ENCODE results near the gene PSEN1.
"Not testable (repeated sequence)": the region's sequence is repeated elsewhere in the genome, so short reads cannot be mapped to it uniquely, and the experiment has no call there.

The PSEN1 gene

DNA sequence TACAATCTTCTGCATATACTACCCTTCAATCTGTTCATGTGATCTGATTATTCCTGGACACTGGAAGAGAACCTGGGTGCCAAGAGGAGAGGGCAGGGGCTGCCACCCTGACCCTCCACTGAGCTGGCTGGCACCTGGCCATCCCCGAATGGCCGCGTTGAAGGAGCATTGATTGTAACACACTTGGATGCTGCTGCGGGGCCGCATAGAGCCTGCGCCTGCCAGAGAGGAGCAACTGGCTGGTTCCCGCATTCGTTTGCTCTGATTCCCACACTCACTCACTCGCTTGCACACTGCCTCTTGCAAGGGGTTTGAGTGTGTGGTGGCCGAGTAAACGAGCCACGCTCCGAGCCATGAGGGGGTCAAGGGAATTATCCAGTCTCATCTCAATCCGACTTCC, 32.4 kb downstream of the PSEN1 start:
- Histone ChIP-seq H3K27ac (ENCODE audit: low read depth, low read length) (no peak overlapping the region), H3K9ac (ENCODE audit: low read length) (no peak overlapping the region), H3K36me3 (ENCODE audit: control insufficient read depth, insufficient read depth, low read length) (peaks cover 18% of the 10 kb centered on the region), H3K4me1 (ENCODE audit: control insufficient read depth, insufficient read depth, low read length) (no peaks in the 10 kb centered on the region), H3K4me3 (ENCODE audit: low read length) (no peak overlapping the region), H3K27me3 (ENCODE audit: control insufficient read depth, insufficient read depth, low read length) (no peaks in the 10 kb centered on the region)

DNA sequence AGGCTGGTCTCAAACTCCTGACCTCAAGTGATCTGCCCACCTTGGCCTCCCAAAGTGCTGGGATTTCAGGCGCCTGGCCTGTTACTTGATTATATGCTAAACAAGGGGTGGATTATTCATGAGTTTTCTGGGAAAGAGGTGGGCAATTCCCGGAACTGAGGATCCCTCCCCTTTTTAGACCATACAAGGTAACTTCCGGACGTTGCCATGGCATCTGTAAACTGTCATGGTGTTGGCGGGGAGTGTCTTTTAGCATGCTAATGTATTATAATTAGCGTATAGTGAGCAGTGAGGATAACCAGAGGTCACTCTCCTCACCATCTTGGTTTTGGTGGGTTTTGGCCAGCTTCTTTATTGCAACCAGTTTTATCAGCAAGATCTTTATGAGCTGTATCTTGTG, 33.5 kb downstream of the PSEN1 start:
- not testable (repeated sequence) for H3K27me3 ChIP-seq (ENCODE audit: control insufficient read depth, insufficient read depth, low read length); H3K9ac ChIP-seq (ENCODE audit: low read length); H3K27ac ChIP-seq (ENCODE audit: low read depth, low read length); H3K4me3 ChIP-seq (ENCODE audit: low read length); H3K4me1 ChIP-seq (ENCODE audit: control insufficient read depth, insufficient read depth, low read length)
- peaks cover 23% of the 10 kb centered on the region for H3K36me3 ChIP-seq (ENCODE audit: control insufficient read depth, insufficient read depth, low read length)

DNA sequence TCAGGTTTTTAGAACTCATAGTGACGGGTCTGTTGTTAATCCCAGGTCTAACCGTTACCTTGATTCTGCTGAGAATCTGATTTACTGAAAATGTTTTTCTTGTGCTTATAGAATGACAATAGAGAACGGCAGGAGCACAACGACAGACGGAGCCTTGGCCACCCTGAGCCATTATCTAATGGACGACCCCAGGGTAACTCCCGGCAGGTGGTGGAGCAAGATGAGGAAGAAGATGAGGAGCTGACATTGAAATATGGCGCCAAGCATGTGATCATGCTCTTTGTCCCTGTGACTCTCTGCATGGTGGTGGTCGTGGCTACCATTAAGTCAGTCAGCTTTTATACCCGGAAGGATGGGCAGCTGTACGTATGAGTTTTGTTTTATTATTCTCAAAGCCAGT, 34.4 kb downstream of the PSEN1 start:
- Histone ChIP-seq H3K36me3 (ENCODE audit: control insufficient read depth, insufficient read depth, low read length) (peaks cover 23% of the 10 kb centered on the region), H3K4me1 (ENCODE audit: control insufficient read depth, insufficient read depth, low read length) (no peaks in the 10 kb centered on the region)

DNA sequence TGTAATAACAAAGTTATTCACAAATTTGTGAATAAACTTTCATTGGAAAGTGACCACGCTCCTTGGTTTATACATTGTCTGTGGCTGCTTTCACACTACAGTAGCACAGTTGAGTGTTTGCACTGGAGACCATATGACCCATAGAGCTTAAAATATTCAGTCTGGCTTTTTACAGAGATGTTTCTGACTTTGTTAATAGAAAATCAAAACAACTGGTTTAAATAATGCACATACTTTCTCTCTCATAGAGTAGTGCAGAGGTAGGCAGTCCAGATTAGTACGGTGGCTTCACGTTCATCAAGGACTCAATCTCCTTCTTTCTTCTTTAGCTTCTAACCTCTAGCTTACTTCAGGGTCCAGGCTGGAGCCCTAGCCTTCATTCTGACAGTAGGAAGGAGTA, 36.2 kb downstream of the PSEN1 start:
- Histone ChIP-seq H3K36me3 (ENCODE audit: control insufficient read depth, insufficient read depth, low read length) (peaks cover 30% of the 10 kb centered on the region), H3K4me3 (ENCODE audit: low read length) (no peak overlapping the region), H3K27ac (ENCODE audit: low read depth, low read length) (no peak overlapping the region), H3K4me1 (ENCODE audit: control insufficient read depth, insufficient read depth, low read length) (no peaks in the 10 kb centered on the region), H3K9ac (ENCODE audit: low read length) (no peak overlapping the region), H3K27me3 (ENCODE audit: control insufficient read depth, insufficient read depth, low read length) (no peaks in the 10 kb centered on the region)

More for the DNA sequence above, 34.4 kb downstream of the PSEN1 start:
- no peak overlapping the region for H3K27ac ChIP-seq (ENCODE audit: low read depth, low read length)
- H3K9ac ChIP-seq (ENCODE audit: low read length), result no peak overlapping the region
- H3K27me3 ChIP-seq (ENCODE audit: control insufficient read depth, insufficient read depth, low read length), result no peaks in the 10 kb centered on the region
- no peak overlapping the region for H3K4me3 ChIP-seq (ENCODE audit: low read length)

DNA sequence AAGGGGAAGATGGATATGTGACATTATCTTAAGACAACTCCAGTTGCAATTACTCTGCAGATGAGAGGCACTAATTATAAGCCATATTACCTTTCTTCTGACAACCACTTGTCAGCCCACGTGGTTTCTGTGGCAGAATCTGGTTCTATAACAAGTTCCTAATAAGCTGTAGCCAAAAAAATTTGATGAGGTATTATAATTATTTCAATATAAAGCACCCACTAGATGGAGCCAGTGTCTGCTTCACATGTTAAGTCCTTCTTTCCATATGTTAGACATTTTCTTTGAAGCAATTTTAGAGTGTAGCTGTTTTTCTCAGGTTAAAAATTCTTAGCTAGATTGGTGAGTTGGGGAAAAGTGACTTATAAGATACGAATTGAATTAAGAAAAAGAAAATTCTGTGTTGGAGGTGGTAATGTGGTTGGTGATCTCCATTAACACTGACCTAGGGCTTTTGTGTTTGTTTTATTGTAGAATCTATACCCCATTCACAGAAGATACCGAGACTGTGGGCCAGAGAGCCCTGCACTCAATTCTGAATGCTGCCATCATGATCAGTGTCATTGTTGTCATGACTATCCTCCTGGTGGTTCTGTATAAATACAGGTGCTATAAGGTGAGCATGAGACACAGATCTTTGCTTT, 36.9 kb downstream of the PSEN1 start:
- no peaks in the 10 kb centered on the region for H3K27me3 ChIP-seq (ENCODE audit: control insufficient read depth, insufficient read depth, low read length)
- no peak overlapping the region for H3K4me3 ChIP-seq (ENCODE audit: low read length)
- peaks cover 30% of the 10 kb centered on the region for H3K36me3 ChIP-seq (ENCODE audit: control insufficient read depth, insufficient read depth, low read length)
- H3K27ac ChIP-seq (ENCODE audit: low read depth, low read length), result no peak overlapping the region
- no peak overlapping the region for H3K9ac ChIP-seq (ENCODE audit: low read length)
- H3K4me1 ChIP-seq (ENCODE audit: control insufficient read depth, insufficient read depth, low read length), result no peaks in the 10 kb centered on the region

DNA sequence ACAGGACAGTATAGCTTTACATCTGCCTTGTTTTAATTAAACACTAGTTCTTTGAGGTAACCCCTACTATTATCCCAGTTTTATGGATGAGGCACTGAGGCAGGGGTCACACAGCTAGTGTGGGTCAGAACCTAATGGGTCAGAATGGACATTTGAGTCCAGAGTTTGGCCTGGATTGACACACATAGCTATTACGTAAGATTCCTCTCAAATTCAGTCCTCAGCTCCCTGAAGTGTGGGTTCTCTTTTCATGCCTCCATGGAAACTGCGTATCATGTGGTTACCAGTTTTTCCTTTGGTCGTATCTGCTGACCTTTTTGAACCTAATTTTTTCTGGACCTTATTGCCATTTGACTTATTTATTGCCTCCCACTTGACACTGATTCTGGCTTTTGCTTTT, 40.4 kb downstream of the PSEN1 start:
- Histone ChIP-seq H3K9ac (ENCODE audit: low read length) (no peak overlapping the region), H3K27me3 (ENCODE audit: control insufficient read depth, insufficient read depth, low read length) (no peaks in the 10 kb centered on the region), H3K27ac (ENCODE audit: low read depth, low read length) (no peak overlapping the region), H3K4me3 (ENCODE audit: low read length) (no peak overlapping the region), H3K4me1 (ENCODE audit: control insufficient read depth, insufficient read depth, low read length) (no peaks in the 10 kb centered on the region), H3K36me3 (ENCODE audit: control insufficient read depth, insufficient read depth, low read length) (peaks cover 23% of the 10 kb centered on the region)

DNA sequence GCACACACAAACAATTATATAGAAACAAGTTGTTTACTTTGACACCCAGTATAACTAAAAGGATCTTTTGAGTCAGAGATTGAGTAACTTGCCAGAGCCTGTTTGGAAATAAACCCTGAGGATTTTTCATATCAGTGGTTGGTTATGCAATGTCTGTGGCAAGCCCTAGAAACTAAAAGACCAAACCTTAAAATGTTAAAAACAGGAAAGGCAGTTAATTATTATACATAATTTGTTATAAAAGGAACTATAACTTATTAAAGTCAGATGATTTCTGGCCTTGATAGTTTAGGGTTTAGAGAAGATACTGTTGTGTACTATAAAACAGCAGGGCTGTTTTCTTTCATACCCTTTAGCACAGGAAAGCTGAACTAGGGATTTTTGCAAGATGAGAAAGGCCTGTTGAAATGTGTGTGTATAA, 44.1 kb downstream of the PSEN1 start:
- Histone ChIP-seq H3K27me3 (ENCODE audit: control insufficient read depth, insufficient read depth, low read length) (no peaks in the 10 kb centered on the region), H3K9ac (ENCODE audit: low read length) (no peak overlapping the region), H3K36me3 (ENCODE audit: control insufficient read depth, insufficient read depth, low read length) (peaks cover 13% of the 10 kb centered on the region), H3K4me1 (ENCODE audit: control insufficient read depth, insufficient read depth, low read length) (no peaks in the 10 kb centered on the region), H3K27ac (ENCODE audit: low read depth, low read length) (no peak overlapping the region), H3K4me3 (ENCODE audit: low read length) (no peak overlapping the region)

DNA sequence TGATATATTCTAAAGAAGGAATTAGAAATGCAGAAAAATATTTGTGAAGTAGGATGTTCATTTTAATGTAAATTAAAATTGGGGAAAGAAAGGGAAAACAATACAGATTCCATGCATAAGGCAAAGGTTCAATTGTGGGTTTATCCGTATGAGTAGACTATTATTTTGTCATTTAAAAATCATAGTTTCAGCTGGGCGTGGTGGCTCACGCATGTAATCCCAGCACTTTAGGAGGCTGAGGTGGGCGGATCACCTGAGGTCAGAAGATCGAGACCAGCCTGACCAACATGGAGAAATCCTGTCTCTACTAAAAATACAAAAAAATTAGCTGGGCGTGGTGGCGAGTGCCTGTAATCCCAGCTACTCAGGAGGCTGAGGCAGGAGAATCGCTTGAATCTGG, 44.7 kb downstream of the PSEN1 start:
- H3K4me1 ChIP-seq (ENCODE audit: control insufficient read depth, insufficient read depth, low read length); H3K27me3 ChIP-seq (ENCODE audit: control insufficient read depth, insufficient read depth, low read length); H3K9ac ChIP-seq (ENCODE audit: low read length); H3K4me3 ChIP-seq (ENCODE audit: low read length); H3K27ac ChIP-seq (ENCODE audit: low read depth, low read length); H3K36me3 ChIP-seq (ENCODE audit: control insufficient read depth, insufficient read depth, low read length): not testable (repeated sequence)

DNA sequence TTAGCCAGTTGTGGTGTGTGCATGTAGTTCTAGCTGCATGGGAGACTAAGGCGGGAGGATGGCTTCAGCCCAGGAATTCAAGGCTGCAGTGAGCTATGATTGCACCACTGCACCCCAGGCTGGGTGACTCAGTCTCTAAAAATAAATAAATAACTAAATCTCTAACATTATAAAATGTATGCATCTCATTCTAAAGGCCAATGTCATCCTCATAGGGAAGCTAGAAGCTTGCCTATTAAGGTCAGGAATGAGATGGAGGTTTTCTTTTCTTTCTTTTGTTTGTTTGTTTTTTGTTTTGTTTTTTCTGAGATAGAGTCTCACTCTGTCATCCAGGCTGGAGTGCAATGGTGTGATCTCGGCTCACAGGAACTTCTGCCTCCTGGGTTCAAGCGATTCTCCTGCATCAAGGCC, 52.2 kb downstream of the PSEN1 start:
- no peak overlapping the region for H3K4me3 ChIP-seq (ENCODE audit: low read length)
- H3K9ac ChIP-seq (ENCODE audit: low read length), result no peak overlapping the region
- no peaks in the 10 kb centered on the region for H3K27me3 ChIP-seq (ENCODE audit: control insufficient read depth, insufficient read depth, low read length)
- H3K36me3 ChIP-seq (ENCODE audit: control insufficient read depth, insufficient read depth, low read length), result peaks cover 11% of the 10 kb centered on the region
- H3K27ac ChIP-seq (ENCODE audit: low read depth, low read length), result no peak overlapping the region
- H3K4me1 ChIP-seq (ENCODE audit: control insufficient read depth, insufficient read depth, low read length), result no peaks in the 10 kb centered on the region

DNA sequence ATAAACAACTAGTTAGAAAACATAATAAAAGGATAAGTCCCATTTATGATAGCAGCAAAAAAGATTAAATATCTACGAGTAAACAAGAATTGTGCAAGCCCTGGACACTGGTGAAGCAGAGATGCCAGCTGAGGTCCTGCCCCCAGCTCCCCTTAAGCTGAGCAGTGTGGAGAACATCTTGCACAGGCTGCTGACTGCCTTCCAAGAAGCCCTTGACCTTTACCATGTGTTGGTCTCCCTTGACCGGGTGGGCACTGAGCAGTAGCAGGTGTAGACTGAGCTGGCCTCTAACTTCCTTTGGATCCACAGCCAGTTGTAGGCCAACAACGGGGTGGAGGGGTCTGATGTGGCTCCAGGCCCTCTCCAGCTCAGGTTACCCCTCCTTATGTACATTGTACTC, 53.3 kb downstream of the PSEN1 start:
- Histone ChIP-seq H3K4me1 (ENCODE audit: control insufficient read depth, insufficient read depth, low read length) (no peaks in the 10 kb centered on the region), H3K4me3 (ENCODE audit: low read length) (no peak overlapping the region), H3K27me3 (ENCODE audit: control insufficient read depth, insufficient read depth, low read length) (no peaks in the 10 kb centered on the region), H3K27ac (ENCODE audit: low read depth, low read length) (no peak overlapping the region), H3K9ac (ENCODE audit: low read length) (no peak overlapping the region), H3K36me3 (ENCODE audit: control insufficient read depth, insufficient read depth, low read length) (peaks cover 11% of the 10 kb centered on the region)

DNA sequence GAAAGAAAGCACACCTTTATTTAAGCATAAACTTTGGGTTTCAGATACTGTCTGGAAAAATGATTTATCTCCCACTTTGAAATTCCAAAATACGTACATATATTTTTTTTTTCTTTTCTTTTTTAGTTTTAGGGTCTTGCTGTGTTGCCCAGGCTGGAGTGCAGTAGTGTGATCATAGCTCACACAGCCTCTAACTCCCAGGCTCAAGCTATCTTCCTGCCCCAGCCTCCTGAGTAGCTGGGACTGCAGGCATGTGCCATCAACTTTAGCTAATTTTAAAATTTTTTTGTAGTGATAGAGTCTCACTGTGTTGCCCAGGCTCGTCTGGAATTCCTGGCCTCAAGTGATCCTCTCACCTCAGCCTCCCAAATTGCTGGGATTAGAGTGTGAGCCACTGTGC, 55.1 kb downstream of the PSEN1 start:
- H3K36me3 ChIP-seq (ENCODE audit: control insufficient read depth, insufficient read depth, low read length), result peaks cover 11% of the 10 kb centered on the region
- no peak overlapping the region for H3K9ac ChIP-seq (ENCODE audit: low read length)
- no peak overlapping the region for H3K4me3 ChIP-seq (ENCODE audit: low read length)
- no peaks in the 10 kb centered on the region for H3K27me3 ChIP-seq (ENCODE audit: control insufficient read depth, insufficient read depth, low read length)
- H3K4me1 ChIP-seq (ENCODE audit: control insufficient read depth, insufficient read depth, low read length), result no peaks in the 10 kb centered on the region
- no peak overlapping the region for H3K27ac ChIP-seq (ENCODE audit: low read depth, low read length)

DNA sequence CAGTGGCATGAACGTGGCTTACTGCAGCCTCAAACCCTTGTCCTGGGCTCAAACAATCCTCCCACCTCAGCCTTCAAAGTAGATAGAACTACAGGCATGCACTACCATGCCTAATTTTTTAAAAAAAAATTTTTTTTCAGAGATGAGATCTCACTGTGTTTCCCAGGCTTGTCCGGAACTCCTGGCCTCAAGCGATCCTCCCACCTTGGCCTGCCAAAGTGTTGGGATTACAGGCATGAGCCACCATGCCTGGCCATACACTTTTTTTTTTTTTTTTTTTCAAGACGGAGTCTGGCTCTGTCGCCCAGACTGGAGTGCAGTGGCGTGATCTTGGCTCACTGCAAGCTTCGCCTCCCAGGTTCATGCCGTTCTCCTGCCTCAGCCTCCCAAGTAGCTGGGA, 58.0 kb downstream of the PSEN1 start:
- not testable (repeated sequence) for H3K9ac ChIP-seq (ENCODE audit: low read length); H3K27me3 ChIP-seq (ENCODE audit: control insufficient read depth, insufficient read depth, low read length); H3K4me1 ChIP-seq (ENCODE audit: control insufficient read depth, insufficient read depth, low read length); H3K4me3 ChIP-seq (ENCODE audit: low read length); H3K27ac ChIP-seq (ENCODE audit: low read depth, low read length)
- H3K36me3 ChIP-seq (ENCODE audit: control insufficient read depth, insufficient read depth, low read length), result peaks cover 17% of the 10 kb centered on the region

DNA sequence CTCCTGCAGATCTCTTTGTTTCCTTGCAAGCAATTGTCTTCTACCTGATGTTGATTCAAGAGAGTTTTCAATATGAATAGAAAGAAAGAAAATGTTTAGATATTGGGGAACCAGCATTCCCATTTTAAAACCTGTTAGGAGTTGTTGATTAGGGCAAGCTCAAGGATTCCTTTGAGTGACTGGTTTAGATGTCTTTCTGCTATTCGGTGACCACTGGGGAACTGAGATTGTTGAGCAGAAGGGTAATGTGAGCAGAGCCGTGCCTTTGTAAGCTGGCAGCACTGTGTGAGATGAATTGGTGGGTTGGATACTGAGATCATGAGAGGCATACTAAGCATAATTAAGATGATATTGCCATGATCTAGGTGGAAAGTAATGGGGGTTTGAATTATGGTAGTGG, 61.9 kb downstream of the PSEN1 start:
- no peak overlapping the region for H3K9ac ChIP-seq (ENCODE audit: low read length)

More for the DNA sequence above, 61.9 kb downstream of the PSEN1 start:
- no peaks in the 10 kb centered on the region for H3K27me3 ChIP-seq (ENCODE audit: control insufficient read depth, insufficient read depth, low read length)
- H3K27ac ChIP-seq (ENCODE audit: low read depth, low read length), result no peak overlapping the region
- no peaks in the 10 kb centered on the region for H3K4me1 ChIP-seq (ENCODE audit: control insufficient read depth, insufficient read depth, low read length)
- H3K4me3 ChIP-seq (ENCODE audit: low read length), result no peak overlapping the region
- peaks cover 8% of the 10 kb centered on the region for H3K36me3 ChIP-seq (ENCODE audit: control insufficient read depth, insufficient read depth, low read length)

Measured in rectal smooth muscle tissue (tissue), 1 donor.